ENCODE data around the gene TRMT44.
A peak's percentile ranks its signal among the peaks of the same experiment; 100 is the strongest.

Gene TRMT44

DNA sequence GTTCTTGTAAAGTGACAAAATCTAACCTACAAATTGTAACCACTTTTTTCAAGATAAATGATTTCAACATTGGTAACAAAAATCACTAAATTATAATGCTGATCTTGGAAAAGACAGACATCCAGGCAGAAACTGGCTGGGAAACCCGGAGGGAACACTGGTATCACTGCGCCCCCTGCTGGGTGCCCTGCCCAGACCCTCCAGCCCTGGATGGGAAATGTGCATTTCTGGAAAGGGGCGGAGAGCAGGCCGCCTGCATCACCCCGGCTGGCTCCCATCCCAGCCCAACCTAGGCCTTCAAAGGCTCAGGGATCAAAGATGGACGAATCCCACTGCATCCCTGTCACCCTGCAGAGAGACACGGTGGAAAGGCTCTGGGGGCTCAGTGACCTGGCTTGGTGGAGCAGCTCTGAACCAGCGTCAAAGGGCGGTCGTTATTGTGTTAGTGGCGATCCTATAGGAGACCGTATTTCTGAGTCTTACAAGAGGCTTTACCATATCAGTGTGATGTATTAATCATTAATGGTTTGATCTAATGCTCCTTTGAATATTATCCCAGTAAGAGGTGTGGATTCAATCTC lies 37.3 kb upstream of the TRMT44 start:
- ATAC-seq: peak; percentile 97

DNA sequence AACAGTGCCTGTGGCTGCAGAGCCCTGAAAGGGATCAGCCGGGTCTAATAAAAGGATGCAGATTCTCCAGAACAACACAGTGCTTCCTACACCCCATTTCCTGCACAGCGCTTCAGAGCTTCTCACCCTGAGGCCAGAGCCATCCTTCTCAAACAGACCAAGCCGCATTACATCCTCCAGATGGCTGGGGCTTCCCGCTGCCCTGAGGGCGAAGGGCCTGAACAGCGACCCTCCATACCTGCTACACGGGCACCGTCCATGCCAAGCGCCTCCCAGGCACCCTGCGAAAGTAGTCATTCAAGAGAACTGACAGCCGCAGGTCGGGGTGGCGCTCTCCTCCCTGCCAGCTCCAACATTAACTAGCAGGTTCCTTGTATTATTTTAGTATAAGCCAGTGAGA lies 36.6 kb upstream of the TRMT44 start:
- no peak; the same call in 2 of the 3 replicates for ATAC-seq

More for the DNA sequence above, 37.3 kb upstream of the TRMT44 start:
- TF ChIP-seq ZFP30 (CRISPR knock-in tag; IDR thresholded peaks at IDR 0.05): no peak
- no peak for TF ChIP-seq TCF4 (CRISPR knock-in tag; IDR thresholded peaks at IDR 0.05; ENCODE audit: borderline replicate concordance)
- TF ChIP-seq CSDC2 (CRISPR knock-in tag; IDR thresholded peaks at IDR 0.05): no peak
- no peak for TF ChIP-seq ESRRG (CRISPR knock-in tag; IDR thresholded peaks at IDR 0.05)
- no peak for TF ChIP-seq ARNTL (CRISPR knock-in tag; IDR thresholded peaks at IDR 0.05; ENCODE audit: borderline replicate concordance, low read depth)
- no peak for TF ChIP-seq BACH2 (CRISPR knock-in tag; IDR thresholded peaks at IDR 0.05; ENCODE audit: borderline replicate concordance)
- TF ChIP-seq, protein P1, sequence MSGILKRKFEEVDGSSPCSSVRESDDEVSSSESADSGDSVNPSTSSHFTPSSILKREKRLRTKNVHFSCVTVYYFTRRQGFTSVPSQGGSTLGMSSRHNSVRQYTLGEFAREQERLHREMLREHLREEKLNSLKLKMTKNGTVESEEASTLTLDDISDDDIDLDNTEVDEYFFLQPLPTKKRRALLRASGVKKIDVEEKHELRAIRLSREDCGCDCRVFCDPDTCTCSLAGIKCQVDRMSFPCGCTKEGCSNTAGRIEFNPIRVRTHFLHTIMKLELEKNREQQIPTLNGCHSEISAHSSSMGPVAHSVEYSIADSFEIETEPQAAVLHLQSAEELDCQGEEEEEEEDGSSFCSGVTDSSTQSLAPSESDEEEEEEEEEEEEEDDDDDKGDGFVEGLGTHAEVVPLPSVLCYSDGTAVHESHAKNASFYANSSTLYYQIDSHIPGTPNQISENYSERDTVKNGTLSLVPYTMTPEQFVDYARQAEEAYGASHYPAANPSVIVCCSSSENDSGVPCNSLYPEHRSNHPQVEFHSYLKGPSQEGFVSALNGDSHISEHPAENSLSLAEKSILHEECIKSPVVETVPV (CRISPR knock-in tag; IDR thresholded peaks at IDR 0.05): no peak
- TF ChIP-seq ZC3H10 (CRISPR knock-in tag; IDR thresholded peaks at IDR 0.05): no peak
- no peak for TF ChIP-seq ISL1 (CRISPR knock-in tag; IDR thresholded peaks at IDR 0.05)
- TF ChIP-seq, protein P2, sequence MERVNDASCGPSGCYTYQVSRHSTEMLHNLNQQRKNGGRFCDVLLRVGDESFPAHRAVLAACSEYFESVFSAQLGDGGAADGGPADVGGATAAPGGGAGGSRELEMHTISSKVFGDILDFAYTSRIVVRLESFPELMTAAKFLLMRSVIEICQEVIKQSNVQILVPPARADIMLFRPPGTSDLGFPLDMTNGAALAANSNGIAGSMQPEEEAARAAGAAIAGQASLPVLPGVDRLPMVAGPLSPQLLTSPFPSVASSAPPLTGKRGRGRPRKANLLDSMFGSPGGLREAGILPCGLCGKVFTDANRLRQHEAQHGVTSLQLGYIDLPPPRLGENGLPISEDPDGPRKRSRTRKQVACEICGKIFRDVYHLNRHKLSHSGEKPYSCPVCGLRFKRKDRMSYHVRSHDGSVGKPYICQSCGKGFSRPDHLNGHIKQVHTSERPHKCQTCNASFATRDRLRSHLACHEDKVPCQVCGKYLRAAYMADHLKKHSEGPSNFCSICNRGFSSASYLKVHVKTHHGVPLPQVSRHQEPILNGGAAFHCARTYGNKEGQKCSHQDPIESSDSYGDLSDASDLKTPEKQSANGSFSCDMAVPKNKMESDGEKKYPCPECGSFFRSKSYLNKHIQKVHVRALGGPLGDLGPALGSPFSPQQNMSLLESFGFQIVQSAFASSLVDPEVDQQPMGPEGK (CRISPR knock-in tag; IDR thresholded peaks at IDR 0.05; ENCODE audit: borderline replicate concordance): no peak
- no peak for TF ChIP-seq ZNF70 (CRISPR knock-in tag; IDR thresholded peaks at IDR 0.05)
- TF ChIP-seq OSR1 (CRISPR knock-in tag; IDR thresholded peaks at IDR 0.05): no peak

DNA sequence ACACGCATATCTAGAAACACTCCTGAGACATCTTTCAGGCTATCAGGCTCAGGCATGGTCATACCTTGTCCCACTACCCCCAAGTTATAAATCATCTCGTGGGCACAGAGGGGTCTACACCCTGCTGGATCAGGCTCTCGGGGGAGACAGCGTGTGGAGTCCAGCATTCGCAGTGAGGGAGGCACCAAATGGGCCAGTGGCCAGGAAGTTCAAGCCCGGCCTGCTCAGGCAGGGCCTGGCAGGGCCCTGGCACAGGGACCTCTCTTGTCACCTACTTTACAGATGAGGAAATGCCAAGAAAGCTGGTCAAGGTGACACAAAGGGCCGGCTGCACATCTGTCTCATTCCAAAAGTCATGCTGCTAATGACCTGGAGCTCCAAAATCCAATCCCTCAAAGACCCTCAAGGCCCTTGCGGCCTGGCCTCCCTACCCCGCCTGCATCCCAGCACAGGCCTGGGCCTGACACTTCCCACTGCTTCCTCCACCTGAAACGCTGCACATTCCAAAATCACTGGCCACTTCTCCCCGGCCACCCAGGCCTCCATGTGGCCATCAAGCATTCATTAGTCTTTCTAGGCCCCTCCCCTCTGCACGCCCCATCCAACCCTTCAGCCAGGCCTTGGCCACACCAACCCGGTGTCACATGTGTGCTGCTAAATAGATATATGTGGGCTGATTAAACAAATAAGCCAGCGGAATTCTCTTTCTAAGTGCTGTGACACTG lies 35.6 kb upstream of the TRMT44 start:
- no peak for ATAC-seq
- no peak for TF ChIP-seq RARB (CRISPR knock-in tag; IDR thresholded peaks at IDR 0.05)
- no peak for TF ChIP-seq ESRRG (CRISPR knock-in tag; IDR thresholded peaks at IDR 0.05)
- TF ChIP-seq TOX (CRISPR knock-in tag; IDR thresholded peaks at IDR 0.05; ENCODE audit: borderline replicate concordance): no peak
- no peak for TF ChIP-seq SNAI2 (CRISPR knock-in tag; IDR thresholded peaks at IDR 0.05)
- no peak for TF ChIP-seq OSR1 (CRISPR knock-in tag; IDR thresholded peaks at IDR 0.05)

More for the DNA sequence above, 36.6 kb upstream of the TRMT44 start:
- TF ChIP-seq ZNF70 (CRISPR knock-in tag; IDR thresholded peaks at IDR 0.05) (no peak), ZC3H10 (CRISPR knock-in tag; IDR thresholded peaks at IDR 0.05) (no peak), ZNF8 (CRISPR knock-in tag; IDR thresholded peaks at IDR 0.05) (no peak), ZFP3 (CRISPR knock-in tag; IDR thresholded peaks at IDR 0.05) (no peak), SNAI2 (CRISPR knock-in tag; IDR thresholded peaks at IDR 0.05) (no peak), OSR1 (CRISPR knock-in tag; IDR thresholded peaks at IDR 0.05) (no peak), PPARA (CRISPR knock-in tag; IDR thresholded peaks at IDR 0.05; ENCODE audit: borderline replicate concordance) (no peak), ZNF565 (CRISPR knock-in tag; conservative IDR thresholded peaks at IDR 0.05; ENCODE audit: low read depth) (no peak)
- TF ChIP-seq, protein P3, sequence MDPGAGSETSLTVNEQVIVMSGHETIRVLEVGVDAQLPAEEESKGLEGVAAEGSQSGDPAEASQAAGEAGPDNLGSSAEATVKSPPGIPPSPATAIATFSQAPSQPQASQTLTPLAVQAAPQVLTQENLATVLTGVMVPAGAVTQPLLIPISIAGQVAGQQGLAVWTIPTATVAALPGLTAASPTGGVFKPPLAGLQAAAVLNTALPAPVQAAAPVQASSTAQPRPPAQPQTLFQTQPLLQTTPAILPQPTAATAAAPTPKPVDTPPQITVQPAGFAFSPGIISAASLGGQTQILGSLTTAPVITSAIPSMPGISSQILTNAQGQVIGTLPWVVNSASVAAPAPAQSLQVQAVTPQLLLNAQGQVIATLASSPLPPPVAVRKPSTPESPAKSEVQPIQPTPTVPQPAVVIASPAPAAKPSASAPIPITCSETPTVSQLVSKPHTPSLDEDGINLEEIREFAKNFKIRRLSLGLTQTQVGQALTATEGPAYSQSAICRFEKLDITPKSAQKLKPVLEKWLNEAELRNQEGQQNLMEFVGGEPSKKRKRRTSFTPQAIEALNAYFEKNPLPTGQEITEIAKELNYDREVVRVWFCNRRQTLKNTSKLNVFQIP (CRISPR knock-in tag; IDR thresholded peaks at IDR 0.05; ENCODE audit: borderline replicate concordance, low read depth): no peak

DNA sequence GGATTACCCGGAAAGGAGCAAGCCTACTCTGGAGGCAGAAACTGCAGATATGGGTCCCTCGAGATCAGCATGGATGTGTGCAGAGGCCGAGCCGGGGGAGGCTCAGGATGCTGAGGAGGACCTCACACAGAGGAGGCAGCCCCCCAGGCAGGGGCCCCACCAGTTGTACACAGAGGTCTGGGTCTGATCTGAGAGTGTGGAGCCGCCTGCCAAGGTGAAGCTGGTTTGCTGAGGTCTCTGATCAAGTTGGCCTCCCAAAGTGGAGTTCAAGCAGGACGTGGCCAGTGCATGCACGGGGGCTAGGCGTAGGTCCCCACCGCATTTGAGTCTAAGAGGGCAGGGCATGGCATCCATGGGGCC lies 35.1 kb upstream of the TRMT44 start:
- ATAC-seq: no peak
- TF ChIP-seq ZNF70 (CRISPR knock-in tag; IDR thresholded peaks at IDR 0.05) (no peak), ZC3H10 (CRISPR knock-in tag; IDR thresholded peaks at IDR 0.05) (no peak), SNAI2 (CRISPR knock-in tag; IDR thresholded peaks at IDR 0.05) (no peak), GLIS3 (CRISPR knock-in tag; IDR thresholded peaks at IDR 0.05) (no peak), ZNF8 (CRISPR knock-in tag; IDR thresholded peaks at IDR 0.05) (no peak), TOX (CRISPR knock-in tag; IDR thresholded peaks at IDR 0.05; ENCODE audit: borderline replicate concordance) (no peak), PPARA (CRISPR knock-in tag; IDR thresholded peaks at IDR 0.05; ENCODE audit: borderline replicate concordance) (no peak), CSDC2 (CRISPR knock-in tag; IDR thresholded peaks at IDR 0.05) (no peak)
- TF ChIP-seq, protein P4, sequence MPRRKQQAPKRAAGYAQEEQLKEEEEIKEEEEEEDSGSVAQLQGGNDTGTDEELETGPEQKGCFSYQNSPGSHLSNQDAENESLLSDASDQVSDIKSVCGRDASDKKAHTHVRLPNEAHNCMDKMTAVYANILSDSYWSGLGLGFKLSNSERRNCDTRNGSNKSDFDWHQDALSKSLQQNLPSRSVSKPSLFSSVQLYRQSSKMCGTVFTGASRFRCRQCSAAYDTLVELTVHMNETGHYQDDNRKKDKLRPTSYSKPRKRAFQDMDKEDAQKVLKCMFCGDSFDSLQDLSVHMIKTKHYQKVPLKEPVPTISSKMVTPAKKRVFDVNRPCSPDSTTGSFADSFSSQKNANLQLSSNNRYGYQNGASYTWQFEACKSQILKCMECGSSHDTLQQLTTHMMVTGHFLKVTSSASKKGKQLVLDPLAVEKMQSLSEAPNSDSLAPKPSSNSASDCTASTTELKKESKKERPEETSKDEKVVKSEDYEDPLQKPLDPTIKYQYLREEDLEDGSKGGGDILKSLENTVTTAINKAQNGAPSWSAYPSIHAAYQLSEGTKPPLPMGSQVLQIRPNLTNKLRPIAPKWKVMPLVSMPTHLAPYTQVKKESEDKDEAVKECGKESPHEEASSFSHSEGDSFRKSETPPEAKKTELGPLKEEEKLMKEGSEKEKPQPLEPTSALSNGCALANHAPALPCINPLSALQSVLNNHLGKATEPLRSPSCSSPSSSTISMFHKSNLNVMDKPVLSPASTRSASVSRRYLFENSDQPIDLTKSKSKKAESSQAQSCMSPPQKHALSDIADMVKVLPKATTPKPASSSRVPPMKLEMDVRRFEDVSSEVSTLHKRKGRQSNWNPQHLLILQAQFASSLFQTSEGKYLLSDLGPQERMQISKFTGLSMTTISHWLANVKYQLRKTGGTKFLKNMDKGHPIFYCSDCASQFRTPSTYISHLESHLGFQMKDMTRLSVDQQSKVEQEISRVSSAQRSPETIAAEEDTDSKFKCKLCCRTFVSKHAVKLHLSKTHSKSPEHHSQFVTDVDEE (CRISPR knock-in tag; IDR thresholded peaks at IDR 0.05): no peak
- TF ChIP-seq, protein P2 (CRISPR knock-in tag; IDR thresholded peaks at IDR 0.05; ENCODE audit: borderline replicate concordance): no peak
- TF ChIP-seq, protein P5, sequence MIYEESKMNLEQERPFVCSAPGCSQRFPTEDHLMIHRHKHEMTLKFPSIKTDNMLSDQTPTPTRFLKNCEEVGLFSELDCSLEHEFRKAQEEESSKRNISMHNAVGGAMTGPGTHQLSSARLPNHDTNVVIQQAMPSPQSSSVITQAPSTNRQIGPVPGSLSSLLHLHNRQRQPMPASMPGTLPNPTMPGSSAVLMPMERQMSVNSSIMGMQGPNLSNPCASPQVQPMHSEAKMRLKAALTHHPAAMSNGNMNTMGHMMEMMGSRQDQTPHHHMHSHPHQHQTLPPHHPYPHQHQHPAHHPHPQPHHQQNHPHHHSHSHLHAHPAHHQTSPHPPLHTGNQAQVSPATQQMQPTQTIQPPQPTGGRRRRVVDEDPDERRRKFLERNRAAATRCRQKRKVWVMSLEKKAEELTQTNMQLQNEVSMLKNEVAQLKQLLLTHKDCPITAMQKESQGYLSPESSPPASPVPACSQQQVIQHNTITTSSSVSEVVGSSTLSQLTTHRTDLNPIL (CRISPR knock-in tag; IDR thresholded peaks at IDR 0.05; ENCODE audit: low read depth): no peak
